HepG2 (cell line): Measurements from ENCODE around the gene KCND3.

ENCODE experiments used
- ATF1 ChIP-seq: IDR thresholded peaks from 2 replicates; pipeline ENCODE4 v1.6.1; 2016; ENCODE audit warnings: mild to moderate bottlenecking, control low read depth
- NR2C2 ChIP-seq: sonication (generic); formaldehyde crosslinking; IDR thresholded peaks from 2 replicates; pipeline ENCODE4 v1.4.0; 2020; ENCODE audit warnings: missing genetic modification reagents, mild to moderate bottlenecking, moderate library complexity, borderline replicate concordance
- TF ChIP-seq, protein P1 (sequence below): sonication (generic); formaldehyde crosslinking; IDR thresholded peaks from 2 replicates; pipeline ENCODE4 v1.9.0; 2021; ENCODE audit warnings: missing genetic modification reagents, mild to moderate bottlenecking, borderline replicate concordance

DNA sequence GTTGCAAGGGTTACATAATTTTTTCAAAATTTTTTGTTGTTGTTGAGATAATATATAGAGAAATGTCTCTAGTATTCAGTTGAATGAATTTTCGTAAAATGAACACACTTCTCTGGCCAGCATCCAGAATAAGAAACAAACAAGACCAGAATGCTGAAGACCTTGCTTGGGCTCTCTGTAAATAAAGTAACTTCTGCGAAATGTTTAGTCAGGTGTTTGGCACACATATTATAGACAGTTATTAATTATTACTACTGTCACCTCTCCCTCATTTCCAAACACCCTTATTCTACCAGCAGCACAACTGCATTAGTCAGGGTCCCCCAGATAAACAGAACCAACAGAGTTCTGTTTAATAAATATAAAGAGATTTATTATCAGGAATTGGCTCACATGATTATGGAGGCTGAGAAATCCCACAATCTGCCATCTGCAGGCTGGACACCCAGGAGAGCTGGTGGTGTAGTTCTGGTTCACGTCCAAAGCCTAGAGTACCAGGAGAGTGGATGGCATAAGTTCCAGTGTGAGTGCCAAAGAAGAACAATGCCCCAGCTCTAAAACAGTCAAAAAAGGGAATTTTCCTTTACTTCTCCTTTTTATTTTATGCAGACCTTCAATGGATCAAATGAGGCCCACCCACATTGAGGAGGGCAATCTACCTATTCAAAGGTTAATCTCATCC is 44.1 kb upstream of the KCND3 start:
- TF ChIP-seq NR2C2 = no peak
- TF ChIP-seq ATF1 (CRISPR knock-in tag) = no peak
- TF ChIP-seq, protein P1, sequence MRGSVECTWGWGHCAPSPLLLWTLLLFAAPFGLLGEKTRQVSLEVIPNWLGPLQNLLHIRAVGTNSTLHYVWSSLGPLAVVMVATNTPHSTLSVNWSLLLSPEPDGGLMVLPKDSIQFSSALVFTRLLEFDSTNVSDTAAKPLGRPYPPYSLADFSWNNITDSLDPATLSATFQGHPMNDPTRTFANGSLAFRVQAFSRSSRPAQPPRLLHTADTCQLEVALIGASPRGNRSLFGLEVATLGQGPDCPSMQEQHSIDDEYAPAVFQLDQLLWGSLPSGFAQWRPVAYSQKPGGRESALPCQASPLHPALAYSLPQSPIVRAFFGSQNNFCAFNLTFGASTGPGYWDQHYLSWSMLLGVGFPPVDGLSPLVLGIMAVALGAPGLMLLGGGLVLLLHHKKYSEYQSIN (CRISPR knock-in tag) = no peak
